ENCODE data around the gene PRAMEF18.
"Not testable (repeated sequence)": the region's sequence is repeated elsewhere in the genome, so short reads cannot be mapped to it uniquely, and the experiment has no call there.

The PRAMEF18 gene

GRCh38 chr1:13231061-13231750, 5.3 kb upstream of the PRAMEF18 start:
- not testable (repeated sequence) for H3K36me3 ChIP-seq (ENCODE audit: control insufficient read depth in 2 of 2, insufficient read depth in 2 of 2, low read length in 2 of 2); H3K27me3 ChIP-seq (ENCODE audit: control insufficient read depth in 1 of 2, insufficient read depth in 2 of 2, low read length in 2 of 2); H3K4me1 ChIP-seq (ENCODE audit: control insufficient read depth, insufficient read depth, low read length); H3K9me3 ChIP-seq (ENCODE audit: control insufficient read depth in 2 of 2, low read length in 2 of 2); H3K9ac ChIP-seq (ENCODE audit: low read length in 2 of 2); H3K27ac ChIP-seq (ENCODE audit: low read length); H3K4me3 ChIP-seq (ENCODE audit: low read length in 2 of 2)

- H3K4me1 ChIP-seq (ENCODE audit: control insufficient read depth, insufficient read depth, low read length); H3K9me3 ChIP-seq (ENCODE audit: control insufficient read depth in 2 of 2, low read length in 2 of 2); H3K36me3 ChIP-seq (ENCODE audit: control insufficient read depth in 2 of 2, insufficient read depth in 2 of 2, low read length in 2 of 2); H3K4me3 ChIP-seq (ENCODE audit: low read length in 2 of 2); H3K27ac ChIP-seq (ENCODE audit: low read length); H3K27me3 ChIP-seq (ENCODE audit: control insufficient read depth in 1 of 2, insufficient read depth in 2 of 2, low read length in 2 of 2); H3K9ac ChIP-seq (ENCODE audit: low read length in 2 of 2): not testable (repeated sequence)
These were observed 4.6 kb upstream of the PRAMEF18 start for GRCh38 chr1:13230601-13231000.

GRCh38 chr1:13230096-13230495, 4.1 kb upstream of the PRAMEF18 start:
- not testable (repeated sequence) for H3K27me3 ChIP-seq (ENCODE audit: control insufficient read depth in 1 of 2, insufficient read depth in 2 of 2, low read length in 2 of 2); H3K9ac ChIP-seq (ENCODE audit: low read length in 2 of 2); H3K36me3 ChIP-seq (ENCODE audit: control insufficient read depth in 2 of 2, insufficient read depth in 2 of 2, low read length in 2 of 2); H3K27ac ChIP-seq (ENCODE audit: low read length); H3K9me3 ChIP-seq (ENCODE audit: control insufficient read depth in 2 of 2, low read length in 2 of 2); H3K4me1 ChIP-seq (ENCODE audit: control insufficient read depth, insufficient read depth, low read length); H3K4me3 ChIP-seq (ENCODE audit: low read length in 2 of 2)

- Histone ChIP-seq H3K9ac (ENCODE audit: low read length in 2 of 2) (no peak overlapping the region), H3K27me3 (ENCODE audit: control insufficient read depth in 1 of 2, insufficient read depth in 2 of 2, low read length in 2 of 2) (peaks cover 0 to 9% of the 10 kb centered on the region in 2 donors), H3K4me3 (ENCODE audit: low read length in 2 of 2) (no peak overlapping the region), H3K27ac (ENCODE audit: low read length) (no peak overlapping the region), H3K4me1 (ENCODE audit: control insufficient read depth, insufficient read depth, low read length) (no peaks in the 10 kb centered on the region), H3K9me3 (ENCODE audit: control insufficient read depth in 2 of 2, low read length in 2 of 2) (no peaks in the 10 kb centered on the region), H3K36me3 (ENCODE audit: control insufficient read depth in 2 of 2, insufficient read depth in 2 of 2, low read length in 2 of 2) (no peaks in the 10 kb centered on the region)
These were observed 2.4 kb upstream of the PRAMEF18 start for GRCh38 chr1:13228343-13228781.

GRCh38 chr1:13227271-13228055, 1.5 kb upstream of the PRAMEF18 start:
- H3K4me3 ChIP-seq (ENCODE audit: low read length in 2 of 2); H3K9ac ChIP-seq (ENCODE audit: low read length in 2 of 2); H3K9me3 ChIP-seq (ENCODE audit: control insufficient read depth in 2 of 2, low read length in 2 of 2); H3K27ac ChIP-seq (ENCODE audit: low read length); H3K4me1 ChIP-seq (ENCODE audit: control insufficient read depth, insufficient read depth, low read length); H3K36me3 ChIP-seq (ENCODE audit: control insufficient read depth in 2 of 2, insufficient read depth in 2 of 2, low read length in 2 of 2); H3K27me3 ChIP-seq (ENCODE audit: control insufficient read depth in 1 of 2, insufficient read depth in 2 of 2, low read length in 2 of 2): not testable (repeated sequence)

- Histone ChIP-seq H3K27ac (ENCODE audit: low read length) (no peak overlapping the region), H3K27me3 (ENCODE audit: control insufficient read depth in 1 of 2, insufficient read depth in 2 of 2, low read length in 2 of 2) (peaks cover 0 to 7% of the 10 kb centered on the region in 2 donors), H3K36me3 (ENCODE audit: control insufficient read depth in 2 of 2, insufficient read depth in 2 of 2, low read length in 2 of 2) (no peaks in the 10 kb centered on the region), H3K4me1 (ENCODE audit: control insufficient read depth, insufficient read depth, low read length) (no peaks in the 10 kb centered on the region), H3K4me3 (ENCODE audit: low read length in 2 of 2) (no peak overlapping the region), H3K9me3 (ENCODE audit: control insufficient read depth in 2 of 2, low read length in 2 of 2) (no peaks in the 10 kb centered on the region), H3K9ac (ENCODE audit: low read length in 2 of 2) (no peak overlapping the region)
These were observed 1.4 kb downstream of the PRAMEF18 start for GRCh38 chr1:13224480-13225060.

GRCh38 chr1:13222788-13223187, 3.2 kb downstream of the PRAMEF18 start:
- not testable (repeated sequence) for H3K9ac ChIP-seq (ENCODE audit: low read length in 2 of 2); H3K4me3 ChIP-seq (ENCODE audit: low read length in 2 of 2); H3K27me3 ChIP-seq (ENCODE audit: control insufficient read depth in 1 of 2, insufficient read depth in 2 of 2, low read length in 2 of 2); H3K9me3 ChIP-seq (ENCODE audit: control insufficient read depth in 2 of 2, low read length in 2 of 2); H3K36me3 ChIP-seq (ENCODE audit: control insufficient read depth in 2 of 2, insufficient read depth in 2 of 2, low read length in 2 of 2); H3K27ac ChIP-seq (ENCODE audit: low read length); H3K4me1 ChIP-seq (ENCODE audit: control insufficient read depth, insufficient read depth, low read length)

- H3K4me3 ChIP-seq (ENCODE audit: low read length in 2 of 2): not testable (repeated sequence)
These were observed 6.8 kb downstream of the PRAMEF18 start for GRCh38 chr1:13219203-13219602.

GRCh38 chr1:13216619-13217018, 9.3 kb downstream of the PRAMEF18 start:
- H3K36me3 ChIP-seq (ENCODE audit: control insufficient read depth in 2 of 2, insufficient read depth in 2 of 2, low read length in 2 of 2); H3K9ac ChIP-seq (ENCODE audit: low read length in 2 of 2); H3K9me3 ChIP-seq (ENCODE audit: control insufficient read depth in 2 of 2, low read length in 2 of 2); H3K27ac ChIP-seq (ENCODE audit: low read length); H3K4me1 ChIP-seq (ENCODE audit: control insufficient read depth, insufficient read depth, low read length); H3K27me3 ChIP-seq (ENCODE audit: control insufficient read depth in 1 of 2, insufficient read depth in 2 of 2, low read length in 2 of 2); H3K4me3 ChIP-seq (ENCODE audit: low read length in 2 of 2): not testable (repeated sequence)

More at GRCh38 chr1:13219203-13219602, 6.8 kb downstream of the PRAMEF18 start:
- not testable (repeated sequence) for H3K27ac ChIP-seq (ENCODE audit: low read length); H3K4me1 ChIP-seq (ENCODE audit: control insufficient read depth, insufficient read depth, low read length); H3K9ac ChIP-seq (ENCODE audit: low read length in 2 of 2); H3K27me3 ChIP-seq (ENCODE audit: control insufficient read depth in 1 of 2, insufficient read depth in 2 of 2, low read length in 2 of 2); H3K9me3 ChIP-seq (ENCODE audit: control insufficient read depth in 2 of 2, low read length in 2 of 2); H3K36me3 ChIP-seq (ENCODE audit: control insufficient read depth in 2 of 2, insufficient read depth in 2 of 2, low read length in 2 of 2)

GRCh38 chr1:13208712-13209111, 17.2 kb downstream of the PRAMEF18 start:
- H3K4me3 ChIP-seq (ENCODE audit: low read length in 2 of 2); H3K36me3 ChIP-seq (ENCODE audit: control insufficient read depth in 2 of 2, insufficient read depth in 2 of 2, low read length in 2 of 2); H3K9me3 ChIP-seq (ENCODE audit: control insufficient read depth in 2 of 2, low read length in 2 of 2); H3K4me1 ChIP-seq (ENCODE audit: control insufficient read depth, insufficient read depth, low read length); H3K27ac ChIP-seq (ENCODE audit: low read length); H3K9ac ChIP-seq (ENCODE audit: low read length in 2 of 2); H3K27me3 ChIP-seq (ENCODE audit: control insufficient read depth in 1 of 2, insufficient read depth in 2 of 2, low read length in 2 of 2): not testable (repeated sequence)

GRCh38 chr1:13201309-13201708, 24.6 kb downstream of the PRAMEF18 start, which contains the start of gene PRAMEF13:
TSS of gene PRAMEF13 (minus strand) at chr1:13201409. CDS start at chr1:13199589, 1,820 bp downstream.
- H3K4me1 ChIP-seq (ENCODE audit: control insufficient read depth, insufficient read depth, low read length); H3K27ac ChIP-seq (ENCODE audit: low read length): not testable (repeated sequence)

More at GRCh38 chr1:13201309-13201708, 24.6 kb downstream of the PRAMEF18 start, which contains the start of gene PRAMEF13:
- H3K27me3 ChIP-seq (ENCODE audit: control insufficient read depth in 1 of 2, insufficient read depth in 2 of 2, low read length in 2 of 2); H3K36me3 ChIP-seq (ENCODE audit: control insufficient read depth in 2 of 2, insufficient read depth in 2 of 2, low read length in 2 of 2); H3K4me3 ChIP-seq (ENCODE audit: low read length in 2 of 2); H3K9me3 ChIP-seq (ENCODE audit: control insufficient read depth in 2 of 2, low read length in 2 of 2); H3K9ac ChIP-seq (ENCODE audit: low read length in 2 of 2): not testable (repeated sequence)
